ENCODE results near the gene RTL10.
A peak's percentile ranks its signal among the peaks of the same experiment; 100 is the strongest.

Gene RTL10

DNA sequence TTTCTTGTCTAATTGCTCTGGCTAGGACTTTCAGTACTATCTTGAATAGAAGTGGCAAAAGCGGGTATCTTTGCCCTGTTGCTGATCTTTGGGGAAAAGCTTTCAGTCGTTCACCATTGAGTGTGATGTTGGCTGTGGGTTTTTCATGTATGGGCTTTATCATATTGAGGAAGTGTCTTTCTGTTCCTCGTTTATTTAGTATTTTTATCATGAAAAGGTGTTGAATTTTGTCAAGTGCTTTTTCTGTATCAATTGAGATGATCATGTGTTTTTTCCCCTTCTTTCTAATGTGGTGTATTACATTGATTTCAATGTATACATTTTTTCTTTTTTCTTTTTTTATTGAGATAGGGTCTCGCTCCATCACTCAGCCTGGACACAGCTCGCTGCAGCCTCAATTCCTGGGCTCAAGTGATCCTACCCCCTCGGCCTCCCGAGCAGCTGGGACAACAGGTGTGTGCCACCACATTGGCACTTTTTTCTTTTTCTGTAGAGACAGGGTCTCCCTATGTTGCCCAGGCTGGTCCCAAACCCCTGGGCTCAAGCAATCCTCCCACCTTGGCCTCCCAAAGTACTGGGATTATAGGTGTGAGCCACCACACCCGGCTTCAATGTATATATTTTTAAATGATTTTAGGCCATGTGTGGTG, 5.3 kb upstream of the RTL10 start:
- no peak for DNase-seq

GRCh38 chr22:19857382-19857781, 2.7 kb upstream of the RTL10 start:
- DNase-seq = no peak

DNA sequence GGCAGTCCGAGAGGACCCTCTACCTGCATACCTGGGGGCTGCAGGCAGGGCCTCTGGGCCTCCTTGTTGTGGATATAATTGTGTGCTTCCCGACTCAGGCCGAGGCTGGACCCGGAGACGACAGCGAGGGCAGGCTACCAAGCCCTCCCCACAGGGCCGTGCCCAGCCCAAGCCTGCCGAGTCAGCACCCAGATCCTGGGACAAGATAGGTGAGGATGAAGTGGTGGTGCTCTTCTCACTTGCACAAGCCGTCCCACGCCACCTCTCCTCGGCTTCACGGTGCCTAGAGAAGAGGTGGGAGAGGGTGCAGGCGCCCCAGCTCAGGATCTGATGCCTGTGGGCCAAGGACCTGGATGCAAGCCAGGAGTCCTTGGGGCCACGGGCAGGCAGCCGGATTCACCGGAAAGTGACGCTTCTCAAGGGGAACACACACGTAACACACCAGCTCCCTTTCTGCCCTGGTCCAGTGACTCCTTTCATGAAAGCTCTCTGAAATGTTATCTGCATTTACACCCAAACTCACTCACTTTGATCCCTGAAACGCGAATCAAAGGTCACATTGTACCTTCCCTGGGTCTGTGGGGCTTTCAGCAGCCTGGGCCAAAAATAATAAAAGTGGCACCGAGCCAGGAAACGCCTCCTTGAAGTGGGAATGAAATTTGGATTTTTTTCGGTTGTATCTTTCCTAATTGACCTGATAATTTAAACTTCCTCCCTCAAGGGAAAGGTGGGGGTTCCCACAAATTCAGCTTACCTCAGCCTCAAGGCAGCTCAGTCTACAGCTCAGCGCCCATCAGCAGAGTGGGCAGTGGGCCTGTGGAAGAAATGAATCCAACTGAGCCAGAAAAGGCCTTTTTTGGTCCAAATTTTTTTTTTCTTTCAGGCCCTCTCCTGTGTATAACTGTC, 1.1 kb upstream of the RTL10 start:
- peak; percentile 42 for DNase-seq

GRCh38 chr22:19853879-19854777, 546 bp downstream of the RTL10 start:
- peak; percentile 9 for DNase-seq

GRCh38 chr22:19853058-19853878, 1.4 kb downstream of the RTL10 start:
- DNase-seq = no peak

- no peak for DNase-seq
Measured at GRCh38 chr22:19852177-19852781, 2.4 kb downstream of the RTL10 start.

DNA sequence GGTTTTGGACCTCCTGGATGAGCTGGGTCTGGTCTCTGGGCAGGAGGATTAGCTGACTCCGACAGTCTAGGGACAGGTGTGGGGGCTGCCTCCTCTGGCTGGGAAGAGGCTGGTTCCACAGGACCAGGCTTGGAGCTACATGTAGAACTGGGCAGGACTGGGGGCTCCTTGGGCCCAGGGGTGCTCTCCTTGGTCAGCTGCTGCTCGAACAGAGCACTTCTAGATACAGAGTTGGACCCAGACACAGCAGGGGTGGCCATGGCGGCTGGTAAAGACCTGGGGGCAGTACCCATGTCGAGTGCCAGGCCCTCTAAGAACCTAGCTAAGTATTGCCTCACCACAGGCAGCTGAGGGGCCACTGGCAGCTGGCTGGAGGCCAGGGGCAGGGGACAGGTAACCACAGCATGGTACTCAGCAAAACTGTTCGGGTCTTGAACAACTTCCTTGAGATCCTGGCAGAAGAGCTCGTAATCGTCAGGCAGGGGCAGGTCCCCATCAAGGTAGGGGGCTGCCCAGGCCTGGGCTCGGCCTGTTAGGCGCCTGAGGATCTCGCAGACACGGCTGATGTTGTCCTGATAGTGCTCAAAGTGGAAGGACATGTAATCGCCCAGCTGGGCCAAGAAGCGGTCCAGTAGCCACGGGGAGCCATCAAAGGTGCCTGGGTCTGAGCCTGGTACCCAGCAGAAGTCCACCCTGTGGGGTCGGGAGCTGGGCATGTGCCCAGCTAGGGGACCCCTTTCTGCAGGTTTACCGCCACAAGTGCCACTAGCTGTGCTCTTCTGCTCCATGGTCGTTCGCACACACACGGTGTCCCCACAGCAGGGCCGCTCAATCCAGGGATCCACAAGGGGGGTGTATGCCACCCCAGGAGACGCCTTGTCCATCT, 3.1 kb downstream of the RTL10 start:
- no peak for DNase-seq

- DNase-seq = no peak
Measured at GRCh38 chr22:19850763-19851109, 3.9 kb downstream of the RTL10 start.

GRCh38 chr22:19849835-19850762, 4.6 kb downstream of the RTL10 start:
- DNase-seq = no peak

- no peak for DNase-seq
Measured at GRCh38 chr22:19848298-19849224, 6.1 kb downstream of the RTL10 start.

DNA sequence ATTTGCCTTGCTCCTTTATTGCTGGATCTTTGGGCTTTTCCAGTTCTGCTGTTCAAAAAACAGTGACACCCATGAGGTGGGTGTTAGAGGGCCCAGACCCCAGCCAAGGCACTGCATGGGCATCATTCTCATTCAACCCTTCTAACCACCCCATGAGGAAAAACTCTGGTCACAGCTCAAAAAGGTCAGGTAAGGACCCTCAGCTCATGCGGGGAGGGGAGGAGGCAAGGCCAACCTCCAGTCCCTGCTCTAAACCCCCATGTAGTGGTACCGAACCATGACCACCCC, 7.4 kb downstream of the RTL10 start:
- no peak for DNase-seq

DNA sequence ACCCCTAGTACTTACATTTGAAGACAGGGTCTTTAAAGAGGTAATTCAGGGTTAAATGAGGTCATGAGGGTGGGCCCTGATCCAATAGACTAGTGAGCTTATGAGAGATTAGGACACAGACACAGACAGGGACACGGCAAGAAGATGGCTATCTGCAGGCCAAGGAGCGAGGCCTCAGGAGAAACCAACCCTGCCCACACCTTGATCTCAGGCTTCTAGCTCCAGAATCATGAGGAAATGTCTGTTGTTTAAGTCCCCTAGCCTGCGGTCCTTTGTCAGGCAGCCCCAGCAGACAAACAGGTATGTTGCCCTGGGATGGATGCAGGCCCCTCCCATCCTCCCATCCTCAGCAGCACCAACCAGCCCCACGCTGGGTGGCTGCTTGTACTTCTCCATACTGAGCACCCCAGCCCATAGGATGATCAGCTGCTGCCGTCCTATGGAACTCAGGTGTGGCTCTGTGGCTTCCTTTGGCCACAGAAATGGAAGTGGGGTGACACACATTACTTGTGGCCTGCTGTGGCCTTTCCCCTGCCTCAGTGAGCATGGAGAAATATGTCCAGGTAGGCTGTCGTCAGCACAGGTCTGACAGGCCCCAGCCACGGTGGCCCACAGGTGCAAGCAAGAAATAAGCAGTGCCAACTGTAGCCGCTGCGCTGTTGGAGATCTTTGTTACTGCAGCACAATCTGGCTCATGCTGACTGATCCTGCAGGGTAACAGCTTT, 7.9 kb downstream of the RTL10 start:
- DNase-seq = no peak

DNA sequence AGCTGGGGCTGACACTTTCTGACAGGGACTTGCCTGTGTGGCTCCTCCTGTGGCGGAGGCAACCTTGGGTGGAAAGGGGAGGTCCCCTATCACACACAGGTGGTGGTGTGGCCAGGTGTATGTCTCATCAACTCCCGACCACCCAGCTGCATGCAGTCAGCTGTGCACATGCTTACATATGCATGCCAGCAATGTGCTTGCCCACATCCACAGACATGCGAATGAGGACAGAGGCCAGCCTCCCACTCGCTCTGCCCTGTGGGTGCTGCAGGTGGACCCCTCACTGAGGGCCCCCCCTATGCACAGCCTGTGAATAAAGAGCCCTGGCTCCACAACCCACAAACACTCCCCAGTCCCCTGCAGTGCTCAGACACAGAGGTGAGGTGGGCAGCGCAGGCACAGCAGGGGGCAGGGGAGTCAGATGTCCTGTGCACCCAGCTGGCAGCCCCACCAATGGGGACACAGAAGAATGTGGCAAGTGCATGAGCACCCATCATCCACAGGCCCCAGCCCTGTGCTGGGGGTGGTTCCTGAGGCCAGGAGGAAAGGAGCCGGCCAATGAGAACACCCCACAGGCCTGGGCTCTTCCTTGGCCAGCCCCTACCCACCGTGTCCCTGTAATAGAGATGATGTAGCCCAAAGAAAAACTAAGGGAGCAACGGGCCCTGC, 9.5 kb downstream of the RTL10 start:
- DNase-seq = no peak

DNA sequence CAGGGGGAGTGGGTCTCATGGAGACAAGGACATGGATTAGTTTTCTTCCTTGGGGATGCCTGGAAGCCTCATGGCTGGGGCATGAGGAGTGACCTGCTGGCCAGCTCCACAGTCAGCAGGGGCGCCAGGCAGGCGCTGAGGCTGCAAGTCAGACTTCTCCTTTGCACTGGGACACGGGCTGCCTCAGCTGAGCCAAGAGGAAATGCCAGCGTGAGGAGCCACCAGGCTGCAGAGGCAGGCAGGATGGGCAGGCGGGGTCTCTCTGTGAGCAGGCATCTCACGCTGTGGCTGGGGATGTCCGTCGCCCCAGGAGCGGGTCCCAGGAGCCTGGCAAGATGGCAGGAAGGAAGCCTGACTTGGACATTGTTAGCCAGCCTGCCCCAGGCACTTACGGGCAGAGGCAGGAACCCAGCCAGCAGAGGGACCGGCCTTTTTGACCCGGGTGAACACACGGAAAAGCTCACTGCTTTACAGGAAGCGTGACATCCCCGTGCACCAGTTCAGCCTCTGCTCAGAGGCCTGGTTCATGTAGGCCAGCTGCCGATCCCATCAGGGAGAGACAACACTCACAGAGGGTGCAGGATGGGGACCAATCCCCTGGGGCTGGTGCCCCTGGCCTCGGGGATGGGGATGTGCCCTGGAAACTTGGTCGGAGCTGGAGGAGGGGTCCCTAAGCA, 10.2 kb downstream of the RTL10 start:
- DNase-seq = peak; percentile 15

DNA sequence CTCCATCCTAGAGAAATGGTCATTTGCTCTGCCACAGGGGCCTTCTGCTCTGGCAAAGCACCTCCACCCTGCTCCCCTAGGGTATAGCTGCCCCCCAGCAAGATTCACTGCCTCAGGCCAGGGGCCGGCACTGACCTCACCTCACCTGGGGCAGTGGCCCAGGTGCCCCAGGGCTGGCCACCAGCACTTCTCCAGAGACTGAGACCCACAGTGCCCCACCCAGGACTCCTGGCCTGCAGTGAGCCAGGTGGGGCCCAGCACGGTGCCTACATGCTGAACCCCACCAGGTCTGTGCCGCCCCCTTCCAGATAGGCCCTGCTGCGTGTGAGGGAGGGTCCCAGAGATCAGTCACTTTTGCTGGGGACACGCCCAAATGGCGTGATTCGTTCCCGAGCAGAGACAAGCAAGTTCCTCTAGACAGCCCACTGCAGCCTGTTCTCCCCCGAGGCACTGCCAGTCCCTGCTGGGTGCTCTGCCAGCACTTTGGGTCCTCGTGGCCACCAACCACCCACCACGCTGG, 10.8 kb downstream of the RTL10 start:
- DNase-seq = no peak

GRCh38 chr22:19843107-19843856, 11.4 kb downstream of the RTL10 start:
- no peak for DNase-seq

Measured in CD4-positive, alpha-beta T cell treated with Interleukin-12 subunit alpha and Interleukin-12 subunit beta, for 1 hour (primary cell).